Testis (tissue), 2 donors: ENCODE results near the gene IMMP2L.

Experiments used
- POLR2A ChIP-seq: fragments of 450-650 bp; IDR thresholded peaks from one replicate; pipeline ENCODE4 v1.6.1; 2017; ENCODE audit warnings: antibody characterized with exemption, mild to moderate bottlenecking, moderate library complexity
- TF ChIP-seq, protein P1 (sequence below), 3 experiments: fragments of 450-650 bp in 2 of 3; fragments of 200-600 bp in 1 of 3; sonication (generic) in 1 of 3; IDR thresholded peaks; one replicate each; pipeline ENCODE4 v1.5.1; 2016 to 2019; ENCODE audit warnings: antibody characterized with exemption in 3 of 3, mild to moderate bottlenecking in 2 of 3, moderate library complexity in 1 of 3

DNA sequence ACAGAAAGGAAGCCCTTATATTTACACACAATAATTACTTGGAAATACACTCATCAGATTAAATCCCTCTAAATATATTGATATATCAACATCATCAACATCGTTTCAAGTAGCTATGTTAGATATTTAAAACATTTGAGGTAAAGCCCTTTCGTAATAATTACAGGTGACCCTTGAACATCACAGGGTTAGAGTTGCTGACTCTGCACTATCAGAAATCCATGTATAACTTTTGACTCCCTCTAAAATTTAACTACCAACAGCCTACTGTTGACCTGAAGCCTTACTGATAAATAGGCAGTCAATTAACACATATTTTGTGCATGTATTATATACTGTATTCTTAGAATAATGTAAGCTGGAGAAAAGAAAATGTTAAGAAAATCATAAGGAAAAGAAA lies 505.9 kb downstream of the IMMP2L start:
- TF ChIP-seq, protein P1, sequence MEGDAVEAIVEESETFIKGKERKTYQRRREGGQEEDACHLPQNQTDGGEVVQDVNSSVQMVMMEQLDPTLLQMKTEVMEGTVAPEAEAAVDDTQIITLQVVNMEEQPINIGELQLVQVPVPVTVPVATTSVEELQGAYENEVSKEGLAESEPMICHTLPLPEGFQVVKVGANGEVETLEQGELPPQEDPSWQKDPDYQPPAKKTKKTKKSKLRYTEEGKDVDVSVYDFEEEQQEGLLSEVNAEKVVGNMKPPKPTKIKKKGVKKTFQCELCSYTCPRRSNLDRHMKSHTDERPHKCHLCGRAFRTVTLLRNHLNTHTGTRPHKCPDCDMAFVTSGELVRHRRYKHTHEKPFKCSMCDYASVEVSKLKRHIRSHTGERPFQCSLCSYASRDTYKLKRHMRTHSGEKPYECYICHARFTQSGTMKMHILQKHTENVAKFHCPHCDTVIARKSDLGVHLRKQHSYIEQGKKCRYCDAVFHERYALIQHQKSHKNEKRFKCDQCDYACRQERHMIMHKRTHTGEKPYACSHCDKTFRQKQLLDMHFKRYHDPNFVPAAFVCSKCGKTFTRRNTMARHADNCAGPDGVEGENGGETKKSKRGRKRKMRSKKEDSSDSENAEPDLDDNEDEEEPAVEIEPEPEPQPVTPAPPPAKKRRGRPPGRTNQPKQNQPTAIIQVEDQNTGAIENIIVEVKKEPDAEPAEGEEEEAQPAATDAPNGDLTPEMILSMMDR (IDR thresholded peaks at IDR 0.05) = no peak
- TF ChIP-seq POLR2A = no peak
